ENCODE data around the gene RBPMS2.
"Not testable (repeated sequence)": the region's sequence is repeated elsewhere in the genome, so short reads cannot be mapped to it uniquely, and the experiment has no call there.

RBPMS2 gene

DNA sequence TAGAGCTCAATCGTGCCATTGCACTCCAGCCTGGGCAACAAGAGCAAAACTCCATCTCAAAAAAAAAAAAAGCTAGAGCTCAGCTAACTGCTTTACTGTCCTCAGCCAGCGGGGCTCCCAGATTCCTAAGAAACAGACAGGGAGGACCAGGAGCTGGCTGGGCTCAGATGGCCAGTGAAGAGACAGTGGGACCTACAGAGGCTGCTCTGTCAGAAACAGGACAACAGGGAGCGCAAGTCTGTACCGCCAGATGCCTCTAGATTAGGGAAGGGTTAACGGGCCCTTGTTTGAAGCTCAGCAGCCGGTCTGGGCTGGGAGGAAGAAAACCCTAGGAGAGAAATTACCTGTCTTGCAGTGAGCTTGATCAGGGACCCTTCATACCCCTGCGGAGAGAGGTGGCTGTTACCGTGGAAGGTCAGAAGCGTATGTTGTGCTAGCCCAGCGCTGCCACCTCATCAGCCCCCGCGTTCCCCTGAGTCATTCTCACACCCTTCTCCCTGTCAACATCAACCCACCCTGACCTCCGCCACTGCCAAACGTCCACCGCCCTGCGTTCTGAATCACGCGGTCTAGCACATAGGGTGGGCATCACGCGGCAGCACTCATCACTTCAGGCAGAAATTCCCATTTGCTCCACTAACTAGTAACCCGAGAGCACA is 25.3 kb downstream of the RBPMS2 start:
- DNase-seq, result peak; percentile 33

- peak; percentile 45 for DNase-seq
Observed at GRCh38 chr15:64749167-64749566, 26.2 kb downstream of the RBPMS2 start.

GRCh38 chr15:64748251-64748650 is 27.1 kb downstream of the RBPMS2 start:
- DNase-seq, result no peak

DNA sequence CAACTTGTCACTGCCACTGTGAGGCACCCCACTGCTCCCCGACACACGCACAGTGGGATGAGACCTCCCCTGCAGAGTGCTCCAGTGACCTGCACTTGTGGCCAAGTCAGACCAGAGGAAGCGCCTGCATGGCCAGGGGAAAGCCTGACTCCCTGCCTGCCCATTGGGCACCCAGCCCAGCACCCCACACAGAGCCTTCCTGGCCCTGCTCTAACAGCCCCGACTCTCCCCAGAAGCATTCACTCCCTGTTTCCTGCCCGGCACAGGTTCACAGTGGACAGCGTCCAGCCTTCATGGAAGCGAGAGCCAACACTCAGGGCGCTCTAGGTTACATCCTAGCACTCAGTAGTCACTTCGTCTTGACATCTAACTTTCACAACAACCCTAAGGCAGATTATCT is 27.8 kb downstream of the RBPMS2 start:
- no peak for DNase-seq

GRCh38 chr15:64746921-64747320 is 28.5 kb downstream of the RBPMS2 start:
- DNase-seq, result no peak

- DNase-seq, result no peak
Observed at GRCh38 chr15:64746356-64746755, 29.0 kb downstream of the RBPMS2 start.

- no peak for DNase-seq
Observed at GRCh38 chr15:64743691-64744090, 31.7 kb downstream of the RBPMS2 start.

GRCh38 chr15:64742921-64743320 is 32.5 kb downstream of the RBPMS2 start:
- DNase-seq, result no peak

- DNase-seq, result no peak
Observed at GRCh38 chr15:64742385-64742784, 33.0 kb downstream of the RBPMS2 start.

DNA sequence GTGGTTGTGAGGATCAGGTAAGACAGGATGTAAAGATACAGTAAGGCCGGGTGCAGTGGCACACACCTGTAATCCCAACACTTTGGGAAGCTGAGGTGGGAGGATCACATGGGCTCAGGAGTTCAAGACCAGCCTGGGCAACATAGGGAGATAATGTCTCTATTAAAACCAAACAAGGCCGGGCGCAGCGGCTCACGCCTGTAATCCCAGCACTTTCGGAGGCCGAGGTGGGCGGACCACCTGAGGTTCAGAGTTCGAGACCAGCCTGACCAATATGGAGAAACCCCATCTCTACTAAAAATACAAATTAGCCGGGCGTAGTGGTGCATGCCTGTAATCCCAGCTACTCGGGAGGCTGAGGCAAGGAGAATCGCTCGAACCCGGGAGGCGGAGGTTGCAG is 33.7 kb downstream of the RBPMS2 start:
- DNase-seq, result not testable (repeated sequence)

- peak; percentile 45 for DNase-seq
Observed at GRCh38 chr15:64740311-64741170, 34.8 kb downstream of the RBPMS2 start.

DNA sequence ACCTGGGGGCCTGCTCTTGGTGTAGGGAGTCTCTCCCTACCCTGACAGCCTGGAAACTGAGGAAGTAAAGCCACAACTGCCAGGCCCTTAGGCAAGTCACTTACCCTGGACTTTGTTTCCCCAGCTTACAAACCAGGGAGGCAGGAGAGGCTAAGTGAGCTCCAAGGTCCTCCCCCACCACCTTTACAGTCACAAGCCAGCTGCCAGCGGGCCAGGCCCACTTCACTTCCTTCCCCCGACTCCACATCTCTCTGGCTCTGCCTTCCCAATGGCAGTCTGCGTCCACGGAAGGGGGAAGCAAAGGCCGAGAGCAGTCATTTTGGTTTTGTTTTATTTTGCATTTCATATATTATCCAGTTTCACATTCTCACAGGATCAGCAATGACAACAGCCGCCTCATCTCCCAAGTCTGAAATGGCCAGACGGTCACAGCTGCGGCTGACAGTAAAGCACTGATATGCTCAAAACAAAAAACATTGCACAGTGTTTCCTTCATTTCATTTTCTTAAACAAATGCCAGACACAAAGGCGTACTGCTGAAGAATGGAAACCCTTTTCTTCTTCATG is 35.7 kb downstream of the RBPMS2 start:
- DNase-seq, result no peak

DNA sequence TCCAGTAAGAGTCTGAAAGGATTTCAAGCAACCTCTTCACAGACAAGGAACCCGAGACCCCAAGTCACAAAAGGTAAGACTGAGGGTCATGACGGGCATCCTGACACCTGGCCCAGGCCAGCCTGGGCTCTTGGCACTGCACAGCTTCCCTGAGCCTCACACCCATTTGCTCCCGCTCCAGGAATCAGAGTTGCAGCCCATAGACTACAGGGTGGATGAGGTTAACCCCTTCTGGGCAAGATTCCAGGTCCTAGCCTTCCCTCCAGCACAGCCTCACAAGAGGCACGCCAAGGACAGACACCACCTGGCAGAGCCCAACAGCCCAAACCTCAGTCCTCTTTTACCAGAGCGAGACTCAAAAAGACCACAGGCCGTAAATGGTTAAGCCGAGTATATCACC is 36.2 kb downstream of the RBPMS2 start:
- DNase-seq, result no peak

- DNase-seq, result no peak
Observed at GRCh38 chr15:64738226-64739095, 36.9 kb downstream of the RBPMS2 start.

DNA sequence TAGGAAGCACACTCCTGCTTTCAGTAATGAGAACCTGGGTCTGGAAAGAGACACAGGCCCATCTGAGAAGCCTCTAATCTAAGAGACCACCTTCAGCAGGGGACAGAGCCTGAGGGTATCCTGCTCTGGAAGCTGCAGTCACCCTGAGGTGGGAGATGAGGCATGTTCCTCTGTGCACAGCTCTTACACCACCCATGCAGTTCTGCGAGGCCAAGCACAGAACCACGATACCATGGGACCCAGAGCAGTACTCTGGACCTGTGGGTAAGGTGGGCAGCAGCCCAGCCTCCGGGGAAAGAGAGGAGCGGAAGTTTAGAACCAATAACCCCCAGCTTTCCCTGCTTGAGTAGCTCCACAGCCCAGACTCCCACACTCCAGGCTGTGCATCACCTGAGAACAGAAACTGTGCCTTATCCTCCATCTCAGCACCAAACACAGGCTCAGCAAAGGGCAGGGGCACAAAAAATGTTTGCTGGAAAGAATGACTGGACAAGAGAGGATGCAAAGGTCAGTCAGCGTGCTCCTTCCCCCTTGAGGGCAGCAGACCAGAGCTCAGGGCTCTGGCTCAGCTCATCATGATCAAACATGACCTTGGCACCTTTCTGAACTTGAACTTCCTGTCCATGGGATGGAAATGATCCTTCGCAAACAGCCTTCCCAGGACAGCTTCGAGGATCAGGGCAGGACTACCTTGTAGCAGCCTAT is 43.1 kb downstream of the RBPMS2 start:
- DNase-seq, result no peak

- DNase-seq, result no peak
Observed at GRCh38 chr15:64731805-64732151, 43.6 kb downstream of the RBPMS2 start.

GRCh38 chr15:64731012-64731804 is 44.2 kb downstream of the RBPMS2 start:
- DNase-seq, result peak; percentile 59

- DNase-seq, result no peak
Observed at GRCh38 chr15:64730151-64730550, 45.2 kb downstream of the RBPMS2 start.

GRCh38 chr15:64720188-64720587 is 55.2 kb downstream of the RBPMS2 start:
- DNase-seq, result no peak

GRCh38 chr15:64717735-64718495 is 57.5 kb downstream of the RBPMS2 start:
- no peak for DNase-seq

DNA sequence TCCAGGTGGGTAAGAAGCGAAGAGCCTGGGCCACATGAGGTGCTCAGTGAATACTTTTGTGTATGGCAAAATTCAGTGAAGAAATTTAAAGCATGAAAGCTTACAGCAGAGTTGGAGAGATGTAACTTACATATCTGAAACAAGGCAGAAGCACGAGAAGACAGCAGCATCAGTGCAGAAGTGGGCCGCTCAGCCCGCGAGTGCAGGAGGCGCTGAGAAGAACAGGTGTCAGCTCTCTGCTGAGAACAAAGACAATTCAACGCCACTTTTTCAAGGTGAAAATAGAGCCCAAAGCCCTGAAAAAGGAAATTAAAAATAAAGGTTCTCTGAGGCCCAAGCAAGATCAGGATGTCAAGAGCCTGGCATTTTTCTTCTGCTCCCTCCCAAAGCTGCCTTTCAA is 58.3 kb downstream of the RBPMS2 start:
- DNase-seq, result no peak

Data from fibroblast of skin of right biceps (primary cell).